NCI-H2171 treated with DMSO at 0.1 percent for 48 hours (cell line): ENCODE results near the gene RRH.

ENCODE experiments used
- DNase-seq: peaks from one replicate; lab custom pipeline; 2025; lab: John Stamatoyannopoulos, UW

Gene RRH

GRCh38 chr4:109887071-109887470 lies 59.3 kb downstream of the RRH start:
- DNase-seq, result no peak

- DNase-seq, result no peak
These were observed 62.3 kb downstream of the RRH start for GRCh38 chr4:109890076-109890475.
